WTC11 (cell line): ENCODE data around the gene ANO8.

ENCODE experiments used
- ATF6 ChIP-seq: sonication (generic); formaldehyde crosslinking; IDR thresholded peaks from 2 replicates; pipeline ENCODE4 v1.8.1; 2023; ENCODE audit warnings: mild to moderate bottlenecking, missing genetic modification reagents
- CREM ChIP-seq: sonication (generic); formaldehyde crosslinking; IDR thresholded peaks from 2 replicates; pipeline ENCODE4 v1.8.1; 2022; ENCODE audit warnings: mild to moderate bottlenecking, missing genetic modification reagents, moderate library complexity
- CTCF ChIP-seq: fragments of 200-600 bp; IDR thresholded peaks from 2 replicates; pipeline ENCODE4 v1.8.0; 2022; ENCODE audit warnings: antibody characterized with exemption
- E2F4 ChIP-seq: sonication (generic); formaldehyde crosslinking; IDR thresholded peaks from 2 replicates; pipeline ENCODE4 v1.8.1; 2022; ENCODE audit warnings: low read depth, mild to moderate bottlenecking, moderate library complexity, missing genetic modification reagents, borderline replicate concordance
- NR1H2 ChIP-seq: sonication (generic); formaldehyde crosslinking; IDR thresholded peaks from 2 replicates; pipeline ENCODE4 v1.9.0; 2021; ENCODE audit warnings: mild to moderate bottlenecking, moderate library complexity, missing genetic modification reagents
- STAT6 ChIP-seq: sonication (generic); formaldehyde crosslinking; conservative IDR thresholded peaks from 2 replicates; pipeline ENCODE4 v1.8.1; 2023; ENCODE audit warnings: mild to moderate bottlenecking, low read depth, missing genetic modification reagents, moderate library complexity
- TEAD4 ChIP-seq: sonication (generic); formaldehyde crosslinking; IDR thresholded peaks from 2 replicates; pipeline ENCODE4 v1.8.0; 2022; ENCODE audit warnings: mild to moderate bottlenecking, missing genetic modification reagents
- USF1 ChIP-seq: sonication (generic); formaldehyde crosslinking; IDR thresholded peaks from 2 replicates; pipeline ENCODE4 v1.8.0; 2022; ENCODE audit warnings: mild to moderate bottlenecking, missing genetic modification reagents
- ZNF317 ChIP-seq: sonication (generic); formaldehyde crosslinking; IDR thresholded peaks from 2 replicates; pipeline ENCODE4 v1.8.1; 2023; ENCODE audit warnings: low read depth, mild to moderate bottlenecking, moderate library complexity, missing genetic modification reagents, borderline replicate concordance
- ZNF425 ChIP-seq: fragments of 250-450 bp; sonication (Bioruptor Pico); conservative IDR thresholded peaks from 2 replicates; pipeline ENCODE4 v1.9.0; 2021; ENCODE audit warnings: mild to moderate bottlenecking
- ZNF512 ChIP-seq: sonication (generic); formaldehyde crosslinking; IDR thresholded peaks from 2 replicates; pipeline ENCODE4 v1.8.1; 2022; ENCODE audit warnings: missing genetic modification reagents, borderline replicate concordance

GRCh38 chr19:17341845-17342244, 7.2 kb upstream of the ANO8 start:
- TF ChIP-seq E2F4 (CRISPR knock-in tag) (no peak), CTCF (no peak), ZNF317 (CRISPR knock-in tag) (no peak), USF1 (CRISPR knock-in tag) (no peak), ZNF512 (CRISPR knock-in tag) (no peak), CREM (CRISPR knock-in tag) (no peak), ATF6 (CRISPR knock-in tag) (no peak), NR1H2 (CRISPR knock-in tag) (no peak), TEAD4 (CRISPR knock-in tag) (no peak), ZNF425 (CRISPR knock-in tag) (no peak), STAT6 (CRISPR knock-in tag) (no peak)
